ENCODE measurements around the gene CACNA1I.

The CACNA1I gene

GRCh38 chr22:39537975-39538374 lies 32.6 kb upstream of the CACNA1I start:
- no peaks in the 10 kb centered on the region for H3K9me3 ChIP-seq (ENCODE audit: control insufficient read depth, insufficient read depth, low read depth, low read length)
- CTCF ChIA-PET = interaction anchor here (0.7 to 1.8 kb wide), 5 partner anchors 268 to 502 kb away, joined by 3 to 8 read pairs (median 3); no protein-coding TSS in a partner anchor
- no peaks in the 10 kb centered on the region for H3K4me1 ChIP-seq (ENCODE audit: control insufficient read depth, insufficient read depth, low read length)
- POLR2A ChIA-PET = interaction anchor here (1.0 kb wide), 1 partner anchor 503 kb away, joined by 3 read pairs; no protein-coding TSS in a partner anchor
- no peak overlapping the region for H3K27ac ChIP-seq (ENCODE audit: extremely low read depth, low read depth, low read length)
- no peaks in the 10 kb centered on the region for H3K36me3 ChIP-seq (ENCODE audit: control insufficient read depth in 2 of 2, insufficient read depth in 1 of 2, low read length in 2 of 2)
- TF ChIP-seq ZNF155 (tag by site-specific recombination; IDR thresholded peaks at IDR 0.05) = no peak
- no peak for TF ChIP-seq MYNN (tag by site-specific recombination; IDR thresholded peaks at IDR 0.05; ENCODE audit: borderline replicate concordance)
- no peak for TF ChIP-seq ZNF18 (tag by site-specific recombination; IDR thresholded peaks at IDR 0.05)
- TF ChIP-seq ZFP3 (tag by site-specific recombination; IDR thresholded peaks at IDR 0.05; ENCODE audit: low read depth) = no peak
- no peak for TF ChIP-seq ZNF837 (tag by site-specific recombination; IDR thresholded peaks at IDR 0.05)
- TF ChIP-seq ZFP69B (tag by site-specific recombination; IDR thresholded peaks at IDR 0.05) = no peak
- no peak for TF ChIP-seq SP7 (tag by site-specific recombination; IDR thresholded peaks at IDR 0.05)
- no peak overlapping the region for H3K4me3 ChIP-seq (ENCODE audit: low read depth, low read length)

DNA sequence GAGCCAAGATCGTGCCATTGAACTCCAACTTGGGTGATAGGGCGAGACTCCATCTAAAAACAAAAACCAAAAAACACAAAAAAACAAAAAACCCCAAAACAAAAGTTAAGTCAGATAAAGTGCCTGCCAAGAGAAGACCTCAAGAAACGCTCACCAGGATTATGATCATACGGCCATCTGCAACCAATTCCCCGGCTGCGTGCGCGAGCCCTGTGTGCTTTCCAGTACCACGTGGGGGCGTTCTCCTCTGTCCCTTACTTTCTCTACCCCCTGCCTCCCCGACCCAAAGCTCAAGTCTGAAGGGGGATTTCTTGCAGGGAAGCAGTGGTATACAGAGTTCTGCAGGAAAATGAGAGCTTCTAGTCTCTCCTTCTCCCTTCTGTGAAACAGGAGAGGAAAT lies 27.5 kb upstream of the CACNA1I start:
- H3K9me3 ChIP-seq (ENCODE audit: control insufficient read depth, insufficient read depth, low read depth, low read length) = no peaks in the 10 kb centered on the region
- POLR2A ChIA-PET = interaction anchor here (0.5 to 1.0 kb wide), 2 partner anchors 501 to 1898 kb away, joined by 3 read pairs; no protein-coding TSS in a partner anchor
- TF ChIP-seq ZBTB26 (tag by site-specific recombination; optimal IDR thresholded peaks at IDR 0.05) = peak; percentile 16
- TF ChIP-seq, protein P1, sequence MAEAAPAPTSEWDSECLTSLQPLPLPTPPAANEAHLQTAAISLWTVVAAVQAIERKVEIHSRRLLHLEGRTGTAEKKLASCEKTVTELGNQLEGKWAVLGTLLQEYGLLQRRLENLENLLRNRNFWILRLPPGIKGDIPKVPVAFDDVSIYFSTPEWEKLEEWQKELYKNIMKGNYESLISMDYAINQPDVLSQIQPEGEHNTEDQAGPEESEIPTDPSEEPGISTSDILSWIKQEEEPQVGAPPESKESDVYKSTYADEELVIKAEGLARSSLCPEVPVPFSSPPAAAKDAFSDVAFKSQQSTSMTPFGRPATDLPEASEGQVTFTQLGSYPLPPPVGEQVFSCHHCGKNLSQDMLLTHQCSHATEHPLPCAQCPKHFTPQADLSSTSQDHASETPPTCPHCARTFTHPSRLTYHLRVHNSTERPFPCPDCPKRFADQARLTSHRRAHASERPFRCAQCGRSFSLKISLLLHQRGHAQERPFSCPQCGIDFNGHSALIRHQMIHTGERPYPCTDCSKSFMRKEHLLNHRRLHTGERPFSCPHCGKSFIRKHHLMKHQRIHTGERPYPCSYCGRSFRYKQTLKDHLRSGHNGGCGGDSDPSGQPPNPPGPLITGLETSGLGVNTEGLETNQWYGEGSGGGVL (tag by site-specific recombination; IDR thresholded peaks at IDR 0.05) = no peak
- TF ChIP-seq ZNF37A (tag by site-specific recombination; IDR thresholded peaks at IDR 0.05) = no peak
- no peak for TF ChIP-seq ZNF777 (tag by site-specific recombination; IDR thresholded peaks at IDR 0.05; ENCODE audit: borderline replicate concordance)
- no peak for TF ChIP-seq ZFP37 (tag by site-specific recombination; IDR thresholded peaks at IDR 0.05)
- no peak for TF ChIP-seq ZNF248 (tag by site-specific recombination; IDR thresholded peaks at IDR 0.05)
- TF ChIP-seq ZIC2 (tag by site-specific recombination; IDR thresholded peaks at IDR 0.05) = no peak
- TF ChIP-seq RBAK (tag by site-specific recombination; IDR thresholded peaks at IDR 0.05) = no peak
- TF ChIP-seq ZNF19 (tag by site-specific recombination; IDR thresholded peaks at IDR 0.05; ENCODE audit: low read depth) = no peak
- TF ChIP-seq ZNF510 (tag by site-specific recombination; IDR thresholded peaks at IDR 0.05; ENCODE audit: insufficient replicate concordance) = no peak
- TF ChIP-seq HOXD13 (CRISPR knock-in tag; IDR thresholded peaks at IDR 0.05; ENCODE audit: borderline replicate concordance) = no peak
- no peak for TF ChIP-seq ZNF658 (tag by site-specific recombination; IDR thresholded peaks at IDR 0.05)
- TF ChIP-seq FEZF1 (tag by site-specific recombination; IDR thresholded peaks at IDR 0.05) = no peak
- TF ChIP-seq ZNF423 (tag by site-specific recombination; IDR thresholded peaks at IDR 0.05) = no peak
- no peak for TF ChIP-seq MEIS1 (CRISPR knock-in tag; IDR thresholded peaks at IDR 0.05; ENCODE audit: borderline replicate concordance)
- TF ChIP-seq ZFP41 (tag by site-specific recombination; IDR thresholded peaks at IDR 0.05; ENCODE audit: borderline replicate concordance) = no peak
- no peak for TF ChIP-seq BCL11B (tag by site-specific recombination; IDR thresholded peaks at IDR 0.05; ENCODE audit: low read depth)
- TF ChIP-seq ZNF140 (tag by site-specific recombination; IDR thresholded peaks at IDR 0.05) = no peak
- TF ChIP-seq ZNF404 (tag by site-specific recombination; IDR thresholded peaks at IDR 0.05) = no peak
- no peak for TF ChIP-seq ZNF211 (tag by site-specific recombination; IDR thresholded peaks at IDR 0.05; ENCODE audit: low read depth)
- no peak for TF ChIP-seq ZNF223 (tag by site-specific recombination; IDR thresholded peaks at IDR 0.05)
- TF ChIP-seq ZNF354C (tag by site-specific recombination; IDR thresholded peaks at IDR 0.05; ENCODE audit: borderline replicate concordance, low read depth) = no peak
- TF ChIP-seq, protein P2, sequence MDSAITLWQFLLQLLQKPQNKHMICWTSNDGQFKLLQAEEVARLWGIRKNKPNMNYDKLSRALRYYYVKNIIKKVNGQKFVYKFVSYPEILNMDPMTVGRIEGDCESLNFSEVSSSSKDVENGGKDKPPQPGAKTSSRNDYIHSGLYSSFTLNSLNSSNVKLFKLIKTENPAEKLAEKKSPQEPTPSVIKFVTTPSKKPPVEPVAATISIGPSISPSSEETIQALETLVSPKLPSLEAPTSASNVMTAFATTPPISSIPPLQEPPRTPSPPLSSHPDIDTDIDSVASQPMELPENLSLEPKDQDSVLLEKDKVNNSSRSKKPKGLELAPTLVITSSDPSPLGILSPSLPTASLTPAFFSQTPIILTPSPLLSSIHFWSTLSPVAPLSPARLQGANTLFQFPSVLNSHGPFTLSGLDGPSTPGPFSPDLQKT (IDR thresholded peaks at IDR 0.05; ENCODE audit: borderline replicate concordance, low read depth, low read length) = no peak

More for the DNA sequence above, 27.5 kb upstream of the CACNA1I start:
- CTCF ChIA-PET = interaction anchor here (0.5 to 5.2 kb wide), 16 partner anchors 9 to 497 kb away, joined by 3 to 29 read pairs (median 4); no protein-coding TSS in a partner anchor
- Histone ChIP-seq H3K27ac (ENCODE audit: extremely low read depth, low read depth, low read length) (no peak overlapping the region), H3K4me3 (ENCODE audit: low read depth, low read length) (no peak overlapping the region), H3K4me1 (ENCODE audit: control insufficient read depth, insufficient read depth, low read length) (no peaks in the 10 kb centered on the region), H3K36me3 (ENCODE audit: control insufficient read depth in 2 of 2, insufficient read depth in 1 of 2, low read length in 2 of 2) (no peaks in the 10 kb centered on the region)

All from HEK293 (cell line).